ENCODE measurements around the gene DLG2. TPM values are rescaled to one million over a fixed set of nuclear protein-coding genes. Genes with fewer than 3 reads are reported as not detected.

DLG2 gene
- total and polyA plus RNA-seq, 2 of the 4 experiments (the other 2 are of a cell fraction), result 0.31 to 0.36 TPM

DNA sequence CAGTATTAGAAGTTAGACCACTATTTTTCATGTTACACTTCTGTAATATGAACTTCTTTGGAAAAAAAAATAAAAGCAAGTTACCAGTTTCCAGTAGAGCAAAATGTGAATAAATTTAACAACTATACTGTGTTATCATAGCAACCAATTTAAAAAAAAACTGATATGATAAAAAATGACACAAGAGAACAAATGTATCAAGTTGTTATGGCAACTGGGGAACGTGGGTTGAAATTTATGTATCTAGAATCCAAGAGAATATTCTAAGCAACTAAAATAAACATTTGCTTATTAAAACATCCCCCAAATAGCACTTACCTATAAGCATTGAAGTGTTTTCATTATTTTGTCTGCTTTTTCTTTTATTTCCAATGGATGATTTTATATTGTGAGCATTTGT, 442.4 kb downstream of the DLG2 start:
- Histone ChIP-seq H3K18ac (ENCODE audit: low read depth, low read length) (no peak overlapping the region), H2AFZ (replicated peaks; ENCODE audit: low read length, poor library complexity) (no peak overlapping the region), H3K9me1 (ENCODE audit: insufficient read depth, low read length) (no peaks in the 10 kb centered on the region), H4K91ac (ENCODE audit: insufficient read depth, low read depth, low read length) (no peak overlapping the region), H3K4me1 (ENCODE audit: control insufficient read depth, insufficient read depth, low read length) (no peaks in the 10 kb centered on the region), H2BK15ac (ENCODE audit: low read depth, low read length) (no peak overlapping the region), H2BK5ac (ENCODE audit: low read depth, low read length, poor library complexity, severe bottlenecking) (no peak overlapping the region), H3K9ac (ENCODE audit: low read depth, low read length) (no peak overlapping the region), H4K5ac (ENCODE audit: low read depth, low read length) (no peak overlapping the region), H3K4me2 (ENCODE audit: low read depth, low read length) (no peak overlapping the region), H3K79me1 (ENCODE audit: low read depth in 1 of 2, low read length in 2 of 2) (no peaks in the 10 kb centered on the region), H3K9me3 (ENCODE audit: control insufficient read depth, insufficient read depth, low read length) (no peaks in the 10 kb centered on the region), H2BK20ac (ENCODE audit: low read depth, low read length) (no peak overlapping the region), H2BK120ac (ENCODE audit: low read depth, low read length) (no peak overlapping the region), H3K4me3 (ENCODE audit: insufficient read depth, low read depth, low read length) (no peak overlapping the region), H3K4ac (ENCODE audit: low read depth, low read length) (no peak overlapping the region), H2AK9ac (replicated peaks; ENCODE audit: low read depth, low read length, poor library complexity) (no peak overlapping the region), H3K36me3 (ENCODE audit: control insufficient read depth, insufficient read depth, low read length) (no peaks in the 10 kb centered on the region), H2AK5ac (ENCODE audit: low read depth, low read length) (no peak overlapping the region), H3K23ac (ENCODE audit: low read depth, low read length) (no peak overlapping the region), H3K14ac (replicated peaks; ENCODE audit: low read depth, low read length) (no peak overlapping the region), H4K8ac (ENCODE audit: low read depth in 2 of 2, low read length in 2 of 2) (no peak overlapping the region), H3K56ac (ENCODE audit: extremely low read depth, insufficient read depth, low read length) (no peak overlapping the region), H3K27ac (ENCODE audit: insufficient read depth, low read length) (no peak overlapping the region), H4K20me1 (ENCODE audit: insufficient read depth, low read length) (no peaks in the 10 kb centered on the region), H3K27me3 (ENCODE audit: control insufficient read depth, insufficient read depth, low read length) (no peaks in the 10 kb centered on the region)
- CTCF ChIA-PET, result no interaction called here
- in situ Hi-C loops (cut with MboI; ENCODE audit: low sequenced_read_pairs) (no loop called here), dilution Hi-C loops (cut with HindIII; ENCODE audit: low sequenced_read_pairs, unreplicated experiment) (no loop called here), intact Hi-C loops (cut with micrococcal nuclease) (no loop called here)
- DNase-seq (no peak), ATAC-seq (ENCODE audit: low read depth) (no peak)
- no CpG with 5 or more reads among the region's 1 CpG for WGBS, 2 experiments (ENCODE audit: extremely low coverage in 2 of 2, insufficient read length in 1 of 2)
- POLR2A ChIA-PET (ENCODE audit: unreplicated experiment), result no interaction called here
- TF ChIP-seq FOS (IDR thresholded peaks at IDR 0.05; ENCODE audit: low read depth, low read length) (no peak), BHLHE40 (IDR thresholded peaks at IDR 0.05; ENCODE audit: low read depth, low read length) (no peak), RFX5 (IDR thresholded peaks at IDR 0.05; ENCODE audit: low read depth, low read length) (no peak), RAD21 (IDR thresholded peaks at IDR 0.05; ENCODE audit: low read length) (no peak), CHD1 (IDR thresholded peaks at IDR 0.05; ENCODE audit: low read depth, low read length) (no peak), RCOR1 (IDR thresholded peaks at IDR 0.05; ENCODE audit: insufficient replicate concordance, low read length) (no peak), SMC3 (IDR thresholded peaks at IDR 0.05; ENCODE audit: low read depth, low read length) (no peak), MAFK (IDR thresholded peaks at IDR 0.05; ENCODE audit: low read depth, low read length) (no peak), MXI1 (IDR thresholded peaks at IDR 0.05; ENCODE audit: borderline replicate concordance, low read depth, low read length) (no peak), MAZ (IDR thresholded peaks at IDR 0.05; ENCODE audit: borderline replicate concordance, low read depth, low read length) (no peak), POLR2A (IDR thresholded peaks at IDR 0.05; ENCODE audit: low read depth, low read length) (no peak), NFE2L2 (IDR thresholded peaks at IDR 0.05; ENCODE audit: low read depth, low read length) (no peak), CEBPB (IDR thresholded peaks at IDR 0.05; ENCODE audit: low read depth, low read length) (no peak)
- TF ChIP-seq, protein P1, sequence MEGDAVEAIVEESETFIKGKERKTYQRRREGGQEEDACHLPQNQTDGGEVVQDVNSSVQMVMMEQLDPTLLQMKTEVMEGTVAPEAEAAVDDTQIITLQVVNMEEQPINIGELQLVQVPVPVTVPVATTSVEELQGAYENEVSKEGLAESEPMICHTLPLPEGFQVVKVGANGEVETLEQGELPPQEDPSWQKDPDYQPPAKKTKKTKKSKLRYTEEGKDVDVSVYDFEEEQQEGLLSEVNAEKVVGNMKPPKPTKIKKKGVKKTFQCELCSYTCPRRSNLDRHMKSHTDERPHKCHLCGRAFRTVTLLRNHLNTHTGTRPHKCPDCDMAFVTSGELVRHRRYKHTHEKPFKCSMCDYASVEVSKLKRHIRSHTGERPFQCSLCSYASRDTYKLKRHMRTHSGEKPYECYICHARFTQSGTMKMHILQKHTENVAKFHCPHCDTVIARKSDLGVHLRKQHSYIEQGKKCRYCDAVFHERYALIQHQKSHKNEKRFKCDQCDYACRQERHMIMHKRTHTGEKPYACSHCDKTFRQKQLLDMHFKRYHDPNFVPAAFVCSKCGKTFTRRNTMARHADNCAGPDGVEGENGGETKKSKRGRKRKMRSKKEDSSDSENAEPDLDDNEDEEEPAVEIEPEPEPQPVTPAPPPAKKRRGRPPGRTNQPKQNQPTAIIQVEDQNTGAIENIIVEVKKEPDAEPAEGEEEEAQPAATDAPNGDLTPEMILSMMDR (conservative IDR thresholded peaks at IDR 0.05; ENCODE audit: low read depth, low read length), result no peak
- TF ChIP-seq, protein P2, sequence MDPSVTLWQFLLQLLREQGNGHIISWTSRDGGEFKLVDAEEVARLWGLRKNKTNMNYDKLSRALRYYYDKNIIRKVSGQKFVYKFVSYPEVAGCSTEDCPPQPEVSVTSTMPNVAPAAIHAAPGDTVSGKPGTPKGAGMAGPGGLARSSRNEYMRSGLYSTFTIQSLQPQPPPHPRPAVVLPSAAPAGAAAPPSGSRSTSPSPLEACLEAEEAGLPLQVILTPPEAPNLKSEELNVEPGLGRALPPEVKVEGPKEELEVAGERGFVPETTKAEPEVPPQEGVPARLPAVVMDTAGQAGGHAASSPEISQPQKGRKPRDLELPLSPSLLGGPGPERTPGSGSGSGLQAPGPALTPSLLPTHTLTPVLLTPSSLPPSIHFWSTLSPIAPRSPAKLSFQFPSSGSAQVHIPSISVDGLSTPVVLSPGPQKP (IDR thresholded peaks at IDR 0.05; ENCODE audit: borderline replicate concordance, low read depth, low read length), result no peak
- TF ChIP-seq, protein P3, sequence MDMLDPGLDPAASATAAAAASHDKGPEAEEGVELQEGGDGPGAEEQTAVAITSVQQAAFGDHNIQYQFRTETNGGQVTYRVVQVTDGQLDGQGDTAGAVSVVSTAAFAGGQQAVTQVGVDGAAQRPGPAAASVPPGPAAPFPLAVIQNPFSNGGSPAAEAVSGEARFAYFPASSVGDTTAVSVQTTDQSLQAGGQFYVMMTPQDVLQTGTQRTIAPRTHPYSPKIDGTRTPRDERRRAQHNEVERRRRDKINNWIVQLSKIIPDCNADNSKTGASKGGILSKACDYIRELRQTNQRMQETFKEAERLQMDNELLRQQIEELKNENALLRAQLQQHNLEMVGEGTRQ (IDR thresholded peaks at IDR 0.05; ENCODE audit: low read depth, low read length), result no peak
- BruUV-seq (replicated peaks), result no TSS peak

Data from IMR-90 (cell line).